HFFc6 (cell line): ENCODE measurements around the gene HIVEP2. TPM values are rescaled to one million over a fixed set of nuclear protein-coding genes. Genes with fewer than 3 reads are reported as not detected.

Experiments used
- DNase-seq: peaks from one replicate; pipeline ENCODE4 v3.0.0-alpha.2; 2018
- H3K27ac Mint-ChIP-seq: 2 replicates; pipeline ENCODE4 v1.8.0; 2020; ENCODE audit warnings: mild to moderate bottlenecking, mixed read lengths
- H3K27me3 Mint-ChIP-seq: 2 replicates; pipeline ENCODE4 v1.8.0; 2021; ENCODE audit warnings: mild to moderate bottlenecking, moderate library complexity, mixed read lengths; ENCODE audit not compliant: insufficient read depth
- H3K36me3 Mint-ChIP-seq: 2 replicates; pipeline ENCODE4 v1.8.0; 2021; ENCODE audit warnings: low read depth, mixed read lengths
- H3K4me1 Mint-ChIP-seq: 2 replicates; pipeline ENCODE4 v1.8.0; 2020; ENCODE audit warnings: low read depth, mixed read lengths
- H3K4me3 Mint-ChIP-seq: 2 replicates; pipeline ENCODE4 v1.8.0; 2020; ENCODE audit warnings: mild to moderate bottlenecking, moderate library complexity, mixed read lengths
- H3K9me3 Mint-ChIP-seq: 2 replicates; pipeline ENCODE4 v1.8.0; 2020; ENCODE audit warnings: mild to moderate bottlenecking, mixed read lengths
- CTCF ChIP-seq: fragments of 200-600 bp; sonication (generic); IDR thresholded peaks from 2 replicates; pipeline ENCODE4 v1.5.0; 2021; ENCODE audit warnings: antibody characterized with exemption, mild to moderate bottlenecking
- total RNA-seq, 6 experiments: library from RNA; stranded (reverse); fragmentation: NEBNext Ultra II Directional; extraction: Animal tissue kit (Norgen Biotek cat#: 25700); gene quantifications; 2 replicates in 1 of 6; 3 replicates in 5 of 6; pipeline ENCODE4 v1.2.3, GENCODE V29; 2021

Gene HIVEP2
- total RNA-seq, 6 experiments from 2014 or later, result 14.0 to 19.5 (median 17.1) TPM

GRCh38 chr6:142830807-142831206 lies 114.2 kb downstream of the HIVEP2 start:
- H3K4me3 Mint-ChIP-seq, result no peak overlapping the region
- H3K9me3 Mint-ChIP-seq, result no peaks in the 10 kb centered on the region
- DNase-seq, result no peak
- H3K27me3 Mint-ChIP-seq, result no peaks in the 10 kb centered on the region
- TF ChIP-seq CTCF, result no peak
- H3K27ac Mint-ChIP-seq, result peak overlapping the region; percentile 47; the same call in 1 of the 2 replicates
- H3K4me1 Mint-ChIP-seq, result peaks cover 62% of the 10 kb centered on the region
- peaks cover 15% of the 10 kb centered on the region for H3K36me3 Mint-ChIP-seq

GRCh38 chr6:142830116-142830710 lies 114.8 kb downstream of the HIVEP2 start:
- Mint-ChIP-seq H3K36me3 (peaks cover 13% of the 10 kb centered on the region), H3K4me3 (no peak overlapping the region), H3K27me3 (no peaks in the 10 kb centered on the region), H3K9me3 (no peaks in the 10 kb centered on the region), H3K4me1 (peaks cover 57% of the 10 kb centered on the region), H3K27ac (no peak overlapping the region)
- TF ChIP-seq CTCF, result no peak
- DNase-seq, result no peak

GRCh38 chr6:142829556-142829955 lies 115.4 kb downstream of the HIVEP2 start:
- DNase-seq, result no peak
- Mint-ChIP-seq H3K27ac (no peak overlapping the region), H3K4me1 (peaks cover 59% of the 10 kb centered on the region), H3K9me3 (no peaks in the 10 kb centered on the region), H3K4me3 (no peak overlapping the region), H3K27me3 (no peaks in the 10 kb centered on the region), H3K36me3 (peaks cover 10% of the 10 kb centered on the region)
- TF ChIP-seq CTCF, result no peak

- TF ChIP-seq CTCF, result no peak
- Mint-ChIP-seq H3K27ac (no peak overlapping the region; the same call in 1 of the 2 replicates), H3K4me3 (no peak overlapping the region), H3K9me3 (no peaks in the 10 kb centered on the region), H3K4me1 (peaks cover 54% of the 10 kb centered on the region), H3K36me3 (peaks cover 12% of the 10 kb centered on the region), H3K27me3 (no peaks in the 10 kb centered on the region)
- DNase-seq, result no peak
Observed at GRCh38 chr6:142827991-142828390, 117.0 kb downstream of the HIVEP2 start.

- Mint-ChIP-seq H3K27me3 (no peaks in the 10 kb centered on the region; the same call in 1 of the 2 replicates), H3K36me3 (peaks cover 14% of the 10 kb centered on the region), H3K4me3 (no peak overlapping the region), H3K4me1 (peaks cover 54% of the 10 kb centered on the region), H3K9me3 (no peaks in the 10 kb centered on the region), H3K27ac (no peak overlapping the region)
- TF ChIP-seq CTCF, result no peak
- DNase-seq, result no peak
Observed at GRCh38 chr6:142827369-142827768, 117.6 kb downstream of the HIVEP2 start.
